K562 (cell line): ENCODE results near the gene CUL3. TPM values are rescaled to one million over a fixed set of nuclear protein-coding genes. Genes with fewer than 3 reads are reported as not detected.

Experiments
- ATAC-seq: fragments of 200-7000 bp; cut with Tn5 transposase; 3 replicates; pipeline ENCODE4 v1.9.1; 2020; ENCODE audit warnings: moderate library complexity
- BruUV-seq: library from RNA; stranded (reverse); fragments of 400-500 nt; replicated peaks from 2 replicates; lab custom pipeline; 2021; lab: Mats Ljungman, UMichigan
- CTCF ChIA-PET: fragments of 300-600 bp; formaldehyde crosslinking; extraction: SDS; loops from one replicate; lab custom pipeline; 2021; ENCODE audit warnings: low intra/inter-chr PET ratio; lab: Yijun Ruan, JAX
- POLR2A ChIA-PET: fragments of 300-600, 350-650 bp; sonication (Branson Sonifier 250); formaldehyde crosslinking; extraction: SDS; loops from one replicate; lab custom pipeline; 2021; ENCODE audit warnings: antibody characterized with exemption, inconsistent platforms; lab: Yijun Ruan, JAX
- DNase-seq, 4 experiments: peaks; one replicate each; pipeline versions ENCODE4 v3.0.0 to v3.0.0-alpha.2; 2011 to 2018; ENCODE audit warnings: low spot score in 3 of 4, mixed read lengths in 3 of 4; ENCODE audit errors: extremely low read depth in 1 of 4
- FAIRE-seq: peaks from 2 replicates; lab custom pipeline; 2011; peaks lifted over from hg19 to GRCh38; lab: Jason Lieb, UNC
- H2AFZ ChIP-seq: 2 replicates; pipeline ENCODE4 v1.6.0; 2011; ENCODE audit warnings: low read depth, low read length, control low read depth, inconsistent platforms
- H3K27ac ChIP-seq: fragments of 200-600 bp; 3 replicates; pipeline ENCODE4 v1.8.0; 2011; ENCODE audit warnings: low read depth, mild to moderate bottlenecking, control low read depth, inconsistent platforms, low read length, moderate library complexity, mixed read lengths; ENCODE audit errors: extremely low read depth
- H3K27me3 ChIP-seq, 2 experiments: fragments of 300-600 bp in 1 of 2; 2 replicates in 1 of 2; 3 replicates in 1 of 2; pipeline versions ENCODE4 v1.6.0 to v1.8.0; 2011; ENCODE audit warnings: inconsistent platforms in 2 of 2, low read length in 2 of 2, mild to moderate bottlenecking in 1 of 2, mixed read lengths in 1 of 2, moderate library complexity in 1 of 2; ENCODE audit not compliant: control insufficient read depth in 2 of 2, insufficient read depth in 2 of 2
- H3K36me3 ChIP-seq: fragments of 300-600 bp; 3 replicates; pipeline ENCODE4 v1.8.0; 2011; ENCODE audit warnings: mild to moderate bottlenecking, low read length, inconsistent platforms; ENCODE audit not compliant: control insufficient read depth, insufficient read depth
- H3K4me1 ChIP-seq, 2 experiments: fragments of 200-600 bp in 1 of 2; replicated peaks in 1 of 2; 2 replicates in 1 of 2; 3 replicates in 1 of 2; pipeline versions ENCODE4 v1.5.1 to v1.8.0; 2011; ENCODE audit warnings: inconsistent platforms in 2 of 2, low read length in 2 of 2, mild to moderate bottlenecking in 1 of 2, mixed read lengths in 1 of 2, moderate library complexity in 1 of 2; ENCODE audit not compliant: control insufficient read depth in 2 of 2, insufficient read depth in 2 of 2
- H3K4me2 ChIP-seq: 2 replicates; pipeline ENCODE4 v1.6.1; 2011; ENCODE audit warnings: low read length, control low read depth, inconsistent platforms, mixed read lengths; ENCODE audit not compliant: insufficient read depth
- H3K4me3 ChIP-seq: fragments of 200-600 bp; sonication (generic), shearing (Covaris generic); 2 replicates; pipeline ENCODE4 v1.5.1; 2016; ENCODE audit warnings: control low read depth, inconsistent platforms
- H3K79me2 ChIP-seq: fragments of 200-600 bp; 3 replicates; pipeline ENCODE4 v1.8.0; 2011; ENCODE audit warnings: low read length, inconsistent platforms; ENCODE audit not compliant: control insufficient read depth, insufficient read depth
- H3K9ac ChIP-seq, 2 experiments: 2 replicates each; pipeline versions ENCODE4 v1.6.0 to v1.6.1; 2011; ENCODE audit warnings: low read depth in 2 of 2, low read length in 2 of 2, control low read depth in 1 of 2, inconsistent platforms in 1 of 2, mild to moderate bottlenecking in 1 of 2, mixed read lengths in 1 of 2; ENCODE audit not compliant: insufficient read depth in 1 of 2
- H3K9me1 ChIP-seq: one replicate; pipeline ENCODE4 v1.6.0; 2011; ENCODE audit warnings: inconsistent platforms, mild to moderate bottlenecking, low read length, moderate library complexity; ENCODE audit not compliant: control insufficient read depth, insufficient read depth
- H3K9me3 ChIP-seq: replicated peaks from 2 replicates; pipeline ENCODE4 v1.5.1; 2011; ENCODE audit warnings: low read depth, low read length, inconsistent platforms; ENCODE audit not compliant: control insufficient read depth, insufficient read depth
- H4K20me1 ChIP-seq: replicated peaks from 2 replicates; pipeline ENCODE4 v1.6.1; 2011; ENCODE audit warnings: low read length, inconsistent platforms, mixed read lengths; ENCODE audit not compliant: control insufficient read depth, insufficient read depth
- C11orf30 ChIP-seq: fragments of 450-650 bp; IDR thresholded peaks from 2 replicates; pipeline ENCODE4 v1.6.1; 2016; ENCODE audit warnings: low read depth, mild to moderate bottlenecking
- ETV6 ChIP-seq, 3 experiments: fragments of 150-350 bp in 1 of 3; sonication (generic) in 1 of 3; formaldehyde crosslinking in 1 of 3; IDR thresholded peaks; 2 replicates each; pipeline versions ENCODE4 v1.6.1 to v1.8.0; 2014 to 2022; ENCODE audit warnings: borderline replicate concordance in 2 of 3, low read depth in 2 of 3, antibody characterized with exemption in 1 of 3, low read length in 1 of 3, mild to moderate bottlenecking in 1 of 3, missing genetic modification reagents in 1 of 3
- MTA2 ChIP-seq: fragments of 450-650 bp; IDR thresholded peaks from 2 replicates; pipeline ENCODE4 v1.6.1; 2016; ENCODE audit warnings: low read depth
- PREB ChIP-seq: sonication (generic); formaldehyde crosslinking; IDR thresholded peaks from 2 replicates; pipeline ENCODE4 v1.8.1; 2023; ENCODE audit warnings: mild to moderate bottlenecking, missing genetic modification reagents
- THRA ChIP-seq: fragments of 450-650 bp; IDR thresholded peaks from 2 replicates; pipeline ENCODE4 v1.6.1; 2017; ENCODE audit warnings: mild to moderate bottlenecking, moderate library complexity
- YY1 ChIP-seq, 3 experiments: IDR thresholded peaks; 2 replicates each; pipeline ENCODE4 v1.6.1; 2011; ENCODE audit warnings: low read length in 2 of 3, mild to moderate bottlenecking in 2 of 3, moderate library complexity in 2 of 3, borderline replicate concordance in 1 of 3, control low read depth in 1 of 3, low read depth in 1 of 3; ENCODE audit not compliant: insufficient read depth in 3 of 3, insufficient replicate concordance in 2 of 3, control insufficient read depth in 1 of 3, insufficient read length in 1 of 3; ENCODE audit errors: extremely low read depth in 1 of 3
- ZBTB17 ChIP-seq: fragments of 450-650 bp; formaldehyde crosslinking; IDR thresholded peaks from 2 replicates; pipeline ENCODE4 v1.4.0; 2020; ENCODE audit warnings: mild to moderate bottlenecking
- ZNF445 ChIP-seq: fragments of 250-450 bp; sonication (Bioruptor Pico); IDR thresholded peaks from 2 replicates; pipeline ENCODE4 v1.4.0; 2020; ENCODE audit warnings: low read depth, mild to moderate bottlenecking, moderate library complexity
- ZNF512 ChIP-seq: IDR thresholded peaks from 2 replicates; pipeline ENCODE4 v1.6.1; 2016; ENCODE audit warnings: missing genetic modification characterization, missing compliant biosample characterization
- WGBS: fragments of 100-300 bp; shearing (Covaris generic); methylation state at CpG from one replicate; pipeline ENCODE4 v1.1.6; 2016; ENCODE audit warnings: low coverage, mixed read lengths; ENCODE audit not compliant: insufficient coverage; ENCODE audit errors: missing lambda C conversion rate; 5-methylcytosine and 5-hydroxymethylcytosine counted together
- in situ Hi-C: fragments of 300-500 bp; cut with MboI; formaldehyde crosslinking; loops from 4 replicates; pipeline ENCODE4 v1.15.0; 2018; ENCODE audit warnings: inconsistent platforms, mixed read lengths
- intact Hi-C: fragments of 100-400 bp; cut with micrococcal nuclease; formaldehyde crosslinking; loops from 2 replicates; pipeline ENCODE4 v1.14.2; 2022
- polyA plus RNA-seq, 8 experiments: library from polyadenylated mRNA; depleted of rRNA in 4 of 8; stranded (reverse) in 5 of 8; unstranded in 3 of 8; fragments of >200 nt; fragmentation: Nextera tagmentation in 2 of 8; fragmentation: Illumina TruSeq in 1 of 8; extraction: Ambion mirVana in 2 of 8; extraction: Trizol in 1 of 8; gene quantifications; 2 replicates each; pipeline versions ENCODE4 v1.2.1 to v1.2.3, GENCODE V29; 2011 to 2014; ENCODE audit warnings: inconsistent platforms in 1 of 8, missing spikeins in 1 of 8
- total RNA-seq, 7 experiments: library from RNA; depleted of rRNA in 6 of 7; stranded (reverse); fragments of >200 nt in 6 of 7; fragmentation: Illumina TruSeq in 2 of 7; extraction: Trizol in 2 of 7; gene quantifications; 2 replicates each; pipeline versions ENCODE4 v1.2.1 to v1.2.3, GENCODE V29; 2011 to 2021; ENCODE audit warnings: low replicate concordance in 1 of 7

Gene CUL3
- total and polyA plus RNA-seq, 9 of the 15 experiments (the other 6 are each of a cell fraction or from before 2014, with no cell fraction given): 31.5 to 71.9 (median 56.4) TPM

GRCh38 chr2:224572338-224572737 lies 12.8 kb downstream of the CUL3 start:
- Histone ChIP-seq H3K4me1 (peaks cover 0 to 10% of the 10 kb centered on the region in 2 experiments; a peak in 3 of 5 replicates), H3K9ac (no peak overlapping the region), H3K79me2 (peaks cover 99% of the 10 kb centered on the region), H3K9me1 (no peaks in the 10 kb centered on the region), H3K4me3 (no peak overlapping the region), H3K4me2 (no peak overlapping the region), H3K27ac (no peak overlapping the region), H2AFZ (no peak overlapping the region), H4K20me1 (peaks cover 6% of the 10 kb centered on the region), H3K36me3 (no peaks in the 10 kb centered on the region; the same call in 1 of the 3 replicates), H3K27me3 (no peaks in the 10 kb centered on the region), H3K9me3 (no peaks in the 10 kb centered on the region)
- ATAC-seq: no peak; the same call in 2 of the 3 replicates
- no peak for DNase-seq
- intact Hi-C loops (no loop called here), in situ Hi-C loops (no loop called here)
- no TSS peak for BruUV-seq
- ChIA-PET CTCF (interaction anchor here (0.7 kb wide), 1 partner anchor 52 kb away, joined by 3 read pairs; no protein-coding TSS in a partner anchor), POLR2A (interaction anchor here (0.6 to 2.2 kb wide), 4 partner anchors 10 to 83 kb away, joined by 3 to 9 read pairs (median 7); partner anchors contain the start of gene CUL3)
- no peak for FAIRE-seq
- WGBS: 84% methylated on average over 4 of the region's 4 CpGs
- TF ChIP-seq ETV6 (IDR thresholded peaks at IDR 0.05; ENCODE audit: borderline replicate concordance in 1 of 2, low read depth in 2 of 2, low read length in 1 of 2) (no peak), ETV6 (CRISPR knock-in tag; IDR thresholded peaks at IDR 0.05; ENCODE audit: borderline replicate concordance) (no peak), ZNF445 (CRISPR knock-in tag) (no peak), YY1 (IDR thresholded peaks at IDR 0.05; ENCODE audit: borderline replicate concordance in 1 of 3, control insufficient read depth in 1 of 3, extremely low read depth in 1 of 3, insufficient read depth in 3 of 3, insufficient read length in 1 of 3, insufficient replicate concordance in 2 of 3, low read depth in 1 of 3, low read length in 2 of 3) (no peak), MTA2 (no peak), PREB (CRISPR knock-in tag) (no peak), ZBTB17 (CRISPR knock-in tag) (no peak), THRA (no peak), C11orf30 (no peak), ZNF512 (tag) (no peak)
